Stimulated activated CD4-positive, alpha-beta T cell treated with anti-CD3 and anti-CD28 coated beads, TNF-alpha, amount 100 ng/mL, for 24 hours (primary cell): Measurements from ENCODE around the gene SLC12A7.
A peak's percentile ranks its signal among the peaks of the same experiment; 100 is the strongest.

Source experiments
- DNase-seq, 3 experiments: peaks; one replicate each; pipeline ENCODE4 v3.0.0-alpha.2; 2020; ENCODE audit warnings: low read depth in 3 of 3

SLC12A7 gene

DNA sequence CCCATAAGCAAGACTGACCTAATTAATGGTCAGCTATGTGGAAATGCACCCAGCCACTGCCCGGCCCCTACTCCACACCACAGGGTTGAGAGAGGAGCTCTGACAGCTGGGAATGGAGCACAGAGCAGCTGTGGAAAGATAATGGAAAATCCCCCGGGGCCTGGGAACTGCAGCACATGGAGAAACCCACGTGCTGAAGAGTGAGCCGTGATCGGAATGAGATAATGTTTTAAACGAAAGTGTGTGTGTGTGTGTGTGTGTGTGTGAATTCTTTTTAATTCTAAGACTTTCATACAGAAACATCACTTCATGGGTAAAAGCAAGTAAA, 13.1 kb upstream of the SLC12A7 start:
- no peak for DNase-seq

DNA sequence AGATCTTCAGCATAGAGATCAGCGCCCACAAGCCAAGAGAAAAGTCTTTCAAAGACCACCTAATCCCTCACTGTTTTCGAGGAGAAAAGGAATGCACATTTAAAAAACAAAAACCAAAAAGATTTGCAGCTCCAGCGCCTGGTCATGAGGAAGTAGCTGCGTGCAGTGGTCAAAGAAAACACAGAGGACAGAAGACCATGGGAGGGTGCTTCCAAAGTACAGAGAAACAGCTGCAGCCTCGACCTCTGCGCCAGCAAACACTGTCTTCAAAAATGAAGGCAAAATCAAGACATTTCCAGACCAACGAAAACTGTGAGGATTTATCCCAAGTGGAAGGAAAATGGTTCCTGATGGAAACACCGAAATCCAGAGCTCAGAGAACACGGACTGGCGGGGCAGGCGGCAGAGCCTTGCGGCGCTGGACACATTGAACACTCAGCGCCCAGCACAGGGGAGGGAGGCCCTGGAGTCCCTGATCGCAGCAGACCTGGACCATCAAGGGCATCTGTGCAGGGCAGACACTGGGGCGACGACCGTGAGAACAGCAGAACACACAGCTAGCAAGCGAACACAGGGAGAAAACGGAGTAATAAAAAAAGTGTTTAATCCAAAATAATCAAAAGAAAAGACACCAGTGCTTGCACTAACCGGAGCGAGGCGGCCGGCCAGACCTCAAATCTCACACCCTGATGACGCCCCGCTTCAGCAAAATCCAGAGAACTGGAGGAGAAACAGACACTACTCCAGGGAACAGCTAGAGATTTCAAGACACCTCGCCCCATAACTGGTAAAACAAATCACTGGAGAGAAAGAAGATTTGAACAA, 12.6 kb upstream of the SLC12A7 start:
- no peak for DNase-seq

DNA sequence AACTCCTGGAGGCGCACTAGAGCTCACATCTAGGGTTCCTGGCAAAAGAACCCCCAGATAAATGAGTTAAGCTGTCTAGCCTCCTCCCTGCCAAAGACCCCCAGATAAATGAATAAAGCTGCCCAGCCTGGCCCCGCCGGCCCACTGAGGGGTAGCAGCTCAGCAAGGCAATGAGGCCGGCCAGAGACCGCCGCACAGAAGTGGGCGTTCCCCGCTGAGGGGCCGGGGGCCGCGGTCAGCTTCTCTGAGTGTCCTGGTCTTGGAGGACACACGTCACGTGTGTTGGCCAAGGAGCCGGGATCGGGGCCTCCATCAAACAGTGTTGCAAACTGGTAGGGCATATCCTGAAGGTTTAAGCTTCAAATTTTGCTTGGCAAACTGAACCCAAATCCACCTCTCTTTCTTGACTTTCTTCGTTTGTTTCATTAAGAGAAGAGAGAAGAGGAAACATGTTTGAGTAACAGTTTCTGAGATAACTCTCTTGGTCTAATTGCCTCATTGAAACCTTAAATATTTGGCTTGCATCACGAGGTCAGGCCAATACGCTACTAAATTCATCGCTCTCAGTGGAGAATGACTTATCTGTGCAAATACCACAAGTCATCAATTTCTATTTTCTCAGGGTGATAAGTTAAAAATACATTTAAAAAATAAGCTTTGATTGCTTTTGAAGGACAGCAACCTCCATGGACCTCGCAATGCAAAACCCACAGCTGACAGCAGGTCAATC, 11.7 kb upstream of the SLC12A7 start:
- DNase-seq = no peak

DNA sequence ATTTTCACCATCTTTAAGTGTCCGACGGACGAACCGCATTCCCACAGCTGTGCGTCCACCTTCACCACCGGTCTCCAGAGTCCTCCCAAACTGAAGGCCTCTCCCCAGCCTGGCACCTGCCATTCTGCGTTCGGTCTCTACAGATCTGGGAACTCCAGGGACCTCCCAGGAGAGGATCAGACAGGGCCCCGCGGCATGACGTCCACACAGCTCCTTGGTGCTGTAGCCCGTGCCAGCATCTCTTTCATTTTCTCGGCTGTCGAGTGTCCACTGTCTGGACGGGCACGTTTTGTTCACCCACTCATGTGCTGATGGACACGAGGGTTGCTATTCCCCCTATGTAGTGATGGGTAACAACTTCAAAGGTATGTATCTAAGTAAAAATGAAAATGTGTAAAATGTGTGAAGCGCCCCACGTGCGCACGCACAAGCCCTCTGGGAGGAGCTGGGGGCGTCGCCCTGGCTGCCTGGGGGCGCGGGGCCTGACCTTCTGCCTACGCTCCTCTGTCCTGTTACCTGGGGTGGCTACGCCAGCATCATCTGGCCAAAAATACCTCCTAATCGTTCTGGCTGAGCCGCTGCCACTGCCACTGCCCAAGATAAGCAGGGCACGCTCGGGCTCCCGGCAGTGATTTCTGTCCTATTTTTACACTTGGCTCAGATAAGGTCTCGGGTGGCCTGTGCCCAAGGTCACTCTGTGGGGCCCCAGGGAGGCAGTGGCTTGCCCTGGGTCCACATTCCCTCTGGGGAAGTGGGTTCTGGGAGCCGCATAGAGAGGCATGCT, 10.8 kb upstream of the SLC12A7 start:
- no peak for DNase-seq

DNA sequence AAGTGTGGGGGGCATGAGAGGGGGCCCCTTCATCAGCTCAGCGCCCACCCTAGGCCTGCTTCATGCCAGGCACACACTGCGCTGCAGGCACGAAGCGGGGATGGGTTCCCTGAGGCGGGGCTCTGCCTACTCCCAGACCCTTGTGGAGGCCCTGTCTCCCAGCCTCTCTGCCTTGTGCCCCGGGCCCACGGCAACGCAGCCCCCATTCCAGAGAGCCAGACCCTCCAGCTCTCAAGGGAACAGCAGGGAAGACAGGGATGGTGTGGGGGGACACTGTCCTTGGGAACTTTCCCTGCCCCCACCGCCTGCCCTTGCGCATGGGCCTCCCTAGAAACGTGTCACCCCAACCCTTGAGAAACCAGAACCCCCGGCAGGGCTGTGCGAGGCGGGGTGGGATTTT, 10.0 kb upstream of the SLC12A7 start:
- DNase-seq = no peak

DNA sequence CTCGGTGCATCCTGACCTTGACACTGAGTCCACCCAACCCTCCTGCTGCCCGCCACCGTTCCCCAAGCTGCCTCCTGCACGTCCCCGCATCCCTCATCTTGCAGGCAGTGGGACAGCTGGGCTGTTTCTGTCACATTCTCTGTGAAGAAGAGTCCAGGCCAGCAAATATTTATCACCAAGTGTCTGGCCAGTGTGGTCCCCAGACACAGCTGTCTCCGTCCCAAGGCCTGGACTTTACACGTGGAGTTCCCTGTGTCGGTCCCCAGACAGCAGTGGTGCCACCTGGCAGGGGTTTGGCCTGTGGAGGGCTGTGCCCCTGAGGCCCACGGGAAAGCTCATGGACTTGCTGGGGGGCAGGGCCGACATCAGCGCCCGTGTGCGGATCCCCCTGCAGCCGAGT, 9.2 kb upstream of the SLC12A7 start:
- no peak for DNase-seq

DNA sequence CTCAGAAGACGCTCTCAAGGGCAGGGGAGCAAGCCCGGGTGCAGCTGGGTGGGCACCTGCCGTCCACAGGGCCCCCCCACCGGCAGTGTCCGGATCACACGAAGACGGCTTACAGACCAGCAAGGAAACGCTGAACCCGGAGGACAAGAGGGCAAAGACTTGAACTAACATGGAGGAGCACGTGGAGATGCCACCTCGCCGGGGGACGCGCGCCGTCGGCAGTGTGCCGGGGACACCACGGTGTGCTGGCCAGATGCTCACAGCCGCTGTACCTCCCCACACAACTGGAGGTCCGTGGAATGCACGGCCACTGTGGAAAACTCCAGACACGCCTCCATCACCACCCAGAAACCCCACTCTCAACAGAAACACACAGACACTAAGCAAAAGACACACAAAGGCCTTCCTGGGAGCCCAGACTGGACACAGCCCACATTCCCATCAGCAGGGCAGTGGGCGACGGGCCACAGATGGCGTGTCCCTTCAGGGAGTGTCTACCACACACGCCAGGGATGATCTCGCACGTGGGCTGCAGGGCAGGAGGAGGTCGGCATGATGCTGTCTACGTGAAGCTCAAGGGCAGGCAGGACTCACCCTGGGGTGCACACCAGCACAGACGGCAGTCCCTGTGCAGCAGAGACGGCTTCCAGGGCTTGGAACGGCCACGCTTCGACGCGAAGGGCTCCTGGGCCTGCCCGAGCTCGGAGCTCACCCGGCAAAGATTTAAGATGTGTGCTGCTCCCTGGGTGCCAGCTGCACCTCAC, 8.6 kb upstream of the SLC12A7 start:
- DNase-seq = no peak

DNA sequence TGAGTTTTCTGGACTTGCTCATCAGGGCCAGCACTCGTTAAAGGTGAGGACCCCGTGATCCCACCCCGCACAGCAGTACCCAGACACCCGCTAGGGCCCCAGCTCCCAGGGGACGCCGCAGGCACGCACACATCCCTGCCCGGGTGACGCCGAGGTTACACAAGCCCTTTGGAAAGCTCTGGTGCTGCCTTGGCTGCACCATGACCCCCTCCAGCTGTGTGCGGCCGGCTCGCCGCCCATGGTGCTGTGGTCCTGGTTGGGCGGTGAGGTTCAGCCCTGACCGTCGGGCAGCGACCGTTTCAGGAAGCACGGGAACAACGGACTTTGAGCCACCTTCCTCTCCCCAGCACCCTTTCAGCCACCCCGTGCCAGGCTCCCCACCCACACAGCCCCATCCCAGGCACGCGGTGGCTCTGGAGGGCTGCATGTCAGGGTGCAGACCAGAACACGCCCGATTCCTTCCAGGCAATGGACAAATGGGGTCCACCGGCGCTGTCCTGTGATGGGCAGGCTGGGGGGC, 7.5 kb upstream of the SLC12A7 start:
- no peak for DNase-seq

DNA sequence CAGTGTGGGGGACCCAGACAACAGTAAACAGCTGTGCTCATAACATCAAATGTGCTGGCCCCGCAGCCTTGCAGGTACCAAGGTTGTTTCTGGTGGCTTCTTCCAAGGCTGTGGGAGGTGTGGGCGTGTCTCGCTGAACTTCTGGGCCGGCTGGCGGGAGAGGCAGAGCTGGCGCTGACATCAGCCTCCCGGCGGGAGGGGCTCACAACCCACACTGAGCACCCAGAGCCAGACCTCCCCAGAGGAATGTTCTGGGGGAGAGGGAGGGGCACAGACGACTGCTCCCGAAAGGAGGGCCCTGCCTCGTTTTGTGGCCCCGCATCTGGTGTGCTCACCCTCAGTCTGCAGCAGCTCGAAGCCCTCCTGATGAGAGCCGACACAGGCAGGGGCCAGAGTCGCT, 6.9 kb upstream of the SLC12A7 start:
- DNase-seq = no peak

DNA sequence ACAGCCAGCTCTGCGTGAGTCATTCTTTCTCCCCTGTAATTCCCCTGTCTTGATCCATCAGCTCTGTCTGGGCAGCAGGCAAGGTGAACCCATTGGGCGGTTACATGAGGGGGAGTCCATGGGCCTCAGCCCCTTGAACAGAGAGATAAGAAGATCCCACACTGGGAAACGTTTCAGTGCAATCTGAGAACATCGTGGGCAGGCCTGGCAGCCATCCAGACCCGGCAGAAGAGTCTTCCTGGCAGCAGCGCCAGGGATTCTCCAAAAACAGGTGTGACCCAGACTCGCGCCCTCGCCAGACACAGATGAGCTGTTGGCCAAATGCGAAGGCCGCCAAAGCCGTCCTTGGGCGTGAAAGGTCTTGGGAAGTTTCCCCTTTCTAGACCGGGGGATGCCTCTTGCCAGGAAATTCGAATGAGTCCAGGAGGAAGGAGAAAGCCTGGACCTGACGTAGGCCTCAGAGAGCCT, 6.4 kb upstream of the SLC12A7 start:
- DNase-seq = no peak

DNA sequence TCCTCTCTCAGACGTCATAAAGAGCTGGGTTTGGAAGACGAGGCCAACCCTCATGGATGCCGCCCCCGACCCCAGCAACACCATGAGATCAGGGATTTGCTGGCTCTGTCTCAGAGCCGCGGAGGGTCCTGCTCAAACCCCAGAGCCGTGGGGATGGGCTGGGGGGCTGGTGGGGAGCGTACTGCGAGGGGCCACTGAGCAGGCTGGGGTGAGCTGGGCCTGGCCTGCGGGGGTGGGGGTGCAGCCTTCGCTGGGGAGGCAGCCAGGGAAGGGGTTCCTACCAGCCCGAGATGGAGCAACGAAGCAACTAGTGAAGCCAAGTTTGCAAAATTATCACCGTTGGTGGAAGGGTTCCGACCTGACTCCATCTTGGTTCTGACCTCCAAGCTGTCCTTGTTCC, 5.1 kb upstream of the SLC12A7 start:
- DNase-seq = no peak

DNA sequence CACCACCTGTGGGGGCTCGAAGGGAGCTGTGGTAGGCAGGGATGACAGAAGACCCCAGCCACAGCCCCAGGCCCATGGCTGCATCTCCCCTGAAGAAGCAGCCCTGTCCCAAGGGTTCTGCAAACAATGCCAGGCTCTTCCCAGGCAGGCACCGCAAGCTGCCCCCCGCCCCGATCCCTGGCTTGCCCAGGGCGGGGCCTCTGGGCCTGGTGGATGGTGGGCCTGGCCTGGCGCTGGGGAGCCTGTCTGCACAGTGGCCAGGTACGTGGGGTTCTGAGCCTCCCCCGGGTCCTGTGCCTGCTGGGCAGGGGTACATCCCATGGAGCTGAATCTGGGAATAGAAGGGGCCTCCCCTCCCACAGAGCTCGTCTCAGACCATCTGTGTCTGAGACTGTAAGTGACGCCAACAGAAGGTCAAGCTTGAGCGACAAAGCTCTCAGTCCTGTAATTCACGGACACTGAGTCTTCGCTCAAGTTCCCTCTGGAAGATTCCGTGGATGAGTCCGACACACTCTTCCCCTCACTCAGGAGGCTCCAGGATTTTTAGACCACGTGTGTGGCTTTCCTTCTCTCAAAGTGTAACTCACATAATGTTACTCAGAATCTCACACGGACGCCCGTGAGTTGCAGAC, 4.4 kb upstream of the SLC12A7 start:
- DNase-seq = no peak

DNA sequence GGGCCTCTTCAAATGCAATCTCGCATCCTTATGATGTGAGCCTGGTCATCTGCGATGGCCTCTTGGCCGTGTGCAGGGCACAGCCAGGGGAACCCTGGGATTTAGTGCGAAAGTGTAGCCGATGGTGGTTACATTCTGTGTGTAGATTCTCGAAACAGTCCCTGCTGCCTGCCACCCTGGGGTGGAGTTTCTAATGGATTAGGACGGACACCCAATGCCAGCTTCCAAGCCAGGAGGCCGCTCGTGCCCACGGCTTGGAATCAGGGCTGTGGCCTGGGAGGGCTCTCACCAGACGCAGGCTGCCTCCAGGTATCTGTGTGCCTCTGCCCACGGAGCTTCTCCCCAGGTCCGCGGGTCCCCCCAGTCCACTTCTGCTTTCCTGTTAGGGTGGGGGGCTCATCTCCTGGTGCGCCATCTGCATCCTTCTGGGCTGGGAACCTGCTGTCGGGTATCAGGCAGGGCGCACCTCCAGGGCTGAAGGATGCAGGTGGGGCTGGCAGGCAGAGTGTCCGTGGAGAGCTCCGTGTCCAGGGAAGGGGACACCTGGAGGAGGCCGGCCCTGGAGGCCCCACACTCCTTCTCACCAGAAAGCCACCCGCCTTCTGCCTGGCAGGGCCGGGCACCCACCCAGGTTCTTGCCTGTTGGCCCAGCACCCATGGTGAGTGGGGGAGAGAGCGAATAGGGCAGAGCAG, 3.4 kb upstream of the SLC12A7 start:
- DNase-seq = no peak

DNA sequence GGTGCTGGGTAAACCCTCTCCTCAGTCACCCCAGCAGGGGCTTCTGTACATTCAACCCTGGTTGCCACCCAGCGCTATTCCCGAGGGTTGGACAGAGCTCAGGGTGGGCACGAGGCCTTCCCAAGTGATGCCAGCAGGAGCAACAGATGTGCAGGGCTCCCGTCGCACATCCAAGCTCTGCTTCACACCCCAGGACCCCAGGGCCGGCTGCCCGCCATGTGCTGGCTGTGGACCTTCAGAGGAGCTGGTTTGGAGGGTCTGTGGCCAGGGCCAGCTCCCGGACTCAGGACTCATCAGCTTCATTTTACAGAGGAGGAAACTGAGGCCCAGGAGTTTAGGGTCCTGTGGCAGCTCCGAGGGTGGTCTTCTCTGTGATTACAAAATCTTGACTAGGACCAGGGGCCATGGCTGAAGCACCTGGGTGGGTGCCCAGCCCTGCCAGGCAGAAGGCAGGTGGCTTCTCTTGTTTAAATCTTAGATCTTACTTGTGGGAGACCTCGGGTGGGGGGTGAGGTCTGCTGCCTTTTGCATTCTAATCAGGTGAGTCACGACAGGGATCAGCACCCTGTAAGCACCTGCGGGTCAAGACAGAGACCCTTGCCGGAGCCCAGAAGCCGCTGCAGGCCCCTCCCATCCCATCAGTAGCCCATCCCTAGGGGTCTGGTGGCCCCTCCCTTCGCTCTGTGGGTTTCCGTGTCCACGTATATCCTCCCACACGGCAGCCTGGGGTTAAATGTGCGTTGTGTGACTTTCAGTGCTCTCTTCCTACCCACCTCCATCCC, 2.1 kb upstream of the SLC12A7 start:
- no peak for DNase-seq

DNA sequence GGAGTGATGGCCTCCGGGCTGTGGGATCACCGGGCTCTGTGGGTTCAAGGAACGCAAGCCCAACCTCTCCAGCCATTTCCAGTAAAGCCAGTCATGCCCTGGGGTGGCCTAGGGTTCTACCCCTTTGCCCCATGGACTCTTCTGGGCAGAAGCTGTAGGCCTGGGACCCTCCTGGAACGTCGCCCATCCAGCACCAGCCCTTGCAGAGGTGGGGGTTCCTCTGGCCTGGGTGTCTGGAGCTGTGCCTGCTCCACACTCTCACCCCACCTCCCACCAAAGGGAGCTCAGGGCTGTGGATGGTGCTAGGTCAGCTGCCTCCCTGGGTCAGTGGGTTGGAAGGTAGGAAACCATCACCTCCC, 1.4 kb upstream of the SLC12A7 start:
- no peak for DNase-seq

DNA sequence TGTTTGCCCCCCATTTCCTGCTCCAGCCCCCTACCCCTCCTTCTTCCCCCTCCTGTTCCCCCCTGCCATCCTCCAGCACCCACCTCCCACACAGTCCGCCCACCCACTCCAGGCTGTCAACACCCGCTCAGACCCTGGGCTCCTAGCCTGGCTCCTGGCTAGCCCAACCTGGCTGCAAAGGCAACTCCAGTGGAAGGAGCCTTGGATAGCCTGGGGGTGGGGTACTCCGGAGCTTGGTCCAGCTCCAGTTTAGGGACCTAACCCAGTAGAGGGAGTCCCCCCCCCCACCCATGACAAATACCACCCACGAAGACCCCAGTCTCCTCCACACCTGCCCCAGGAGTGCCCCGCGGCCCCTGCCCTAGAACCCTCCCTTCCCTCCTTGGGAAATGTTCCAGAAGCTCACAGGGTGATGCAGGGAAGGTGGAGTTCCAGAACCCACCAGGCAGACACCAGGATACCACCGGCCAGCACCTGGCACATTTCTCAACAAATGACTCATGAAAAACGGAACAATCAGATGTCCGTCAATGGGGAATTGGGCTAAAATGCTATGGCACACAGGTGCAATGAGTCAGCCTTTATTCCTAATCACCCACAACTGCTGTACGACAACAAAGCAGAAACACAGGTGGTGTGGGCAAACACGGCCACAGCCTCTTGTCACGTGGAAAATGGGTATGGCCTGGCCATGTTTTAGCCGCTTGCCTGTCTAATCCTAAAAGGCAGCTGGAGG, 901 bp upstream of the SLC12A7 start:
- no peak for DNase-seq

DNA sequence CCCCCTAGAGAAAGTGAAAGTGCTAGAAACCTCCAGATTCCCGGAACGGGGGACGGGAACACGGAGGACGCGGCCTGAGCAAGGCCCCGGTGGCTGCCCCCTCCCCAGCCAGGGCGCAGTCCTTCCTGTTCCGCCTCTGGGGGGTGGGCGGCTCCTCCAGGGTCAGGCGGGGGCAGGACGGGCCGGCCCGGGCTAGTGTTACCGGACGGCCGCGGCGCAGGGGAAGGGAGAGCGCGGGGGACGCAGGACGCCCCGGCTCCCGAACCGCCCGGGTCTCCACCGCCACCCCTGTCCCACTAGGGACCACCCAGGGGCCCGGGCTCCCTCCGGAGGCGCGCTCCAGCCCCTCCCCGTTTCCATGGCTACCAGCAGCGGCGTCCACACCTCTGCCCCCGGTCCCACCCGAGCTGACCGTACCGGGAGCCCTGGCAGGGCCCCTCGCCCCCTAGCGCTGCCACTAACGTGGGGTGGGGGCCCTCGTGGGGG, 579 bp downstream of the SLC12A7 start:
- DNase-seq = peak in 1 of 3 experiments; percentile 21

DNA sequence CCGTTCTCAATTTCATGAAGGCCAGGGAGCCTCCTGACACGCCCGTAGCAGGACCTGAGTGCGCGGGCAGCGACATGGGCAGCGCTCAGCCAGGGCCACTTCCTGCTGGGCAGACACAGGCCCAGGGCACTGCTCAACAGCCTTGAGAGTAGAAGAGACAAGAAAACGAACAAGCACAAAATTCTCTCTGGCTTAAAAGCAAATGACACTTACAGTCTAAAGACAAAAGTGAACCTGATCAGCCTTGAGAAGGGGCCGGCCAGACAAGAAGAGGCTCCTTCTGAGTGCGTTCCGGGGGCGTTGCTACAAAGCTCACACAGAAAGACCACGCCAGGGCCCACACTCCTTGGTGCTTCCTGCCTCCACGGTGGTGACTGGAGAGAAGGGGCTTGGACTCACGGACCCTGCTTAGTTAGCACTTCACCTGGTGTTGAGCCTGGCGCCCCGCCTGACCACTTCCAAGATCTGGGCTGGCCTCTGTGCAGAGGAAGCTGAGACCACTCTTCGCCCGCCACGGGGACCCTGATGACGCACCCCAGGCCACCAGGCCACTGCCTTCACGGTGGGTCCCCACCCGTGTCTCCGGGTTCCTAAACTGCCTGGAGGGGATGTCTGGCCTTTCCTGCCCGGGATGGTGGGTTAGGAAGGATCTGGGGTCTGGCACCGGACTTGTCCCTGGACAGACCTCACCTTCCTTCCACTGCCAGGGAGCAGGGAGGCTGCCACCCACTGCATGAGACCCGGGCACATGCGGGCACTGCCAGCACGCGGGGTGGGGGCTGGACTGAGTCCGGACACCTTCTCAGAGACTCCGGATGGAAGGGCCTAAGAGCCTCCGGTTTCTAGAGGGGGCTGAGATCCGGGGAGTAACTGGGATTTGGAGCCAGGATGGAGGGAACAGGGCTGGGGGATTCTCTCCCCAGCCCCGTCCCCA, 1.3 kb downstream of the SLC12A7 start:
- no peak for DNase-seq
